GM21526 (cell line): ENCODE results near the gene GGACT.
A peak's percentile ranks its signal among the peaks of the same experiment; 100 is the strongest.

ENCODE experiments used
- ATAC-seq: cut with Tn5 transposase; IDR thresholded peaks from one replicate; pipeline ENCODE4 v1.9.1; 2021; ENCODE audit warnings: moderate library complexity; ENCODE audit not compliant: unreplicated experiment, low FRiP score

Gene GGACT

GRCh38 chr13:100518394-100519062 is 70.1 kb downstream of the GGACT start:
- ATAC-seq = no peak

GRCh38 chr13:100517728-100518127 is 70.9 kb downstream of the GGACT start:
- ATAC-seq = no peak

- no peak for ATAC-seq
These were observed 71.5 kb downstream of the GGACT start for GRCh38 chr13:100517135-100517534.

GRCh38 chr13:100515410-100515800 is 73.2 kb downstream of the GGACT start:
- no peak for ATAC-seq

- peak; percentile 94 for ATAC-seq
These were observed 73.7 kb downstream of the GGACT start for GRCh38 chr13:100514788-100515409.

GRCh38 chr13:100513987-100514670 is 74.5 kb downstream of the GGACT start:
- no peak for ATAC-seq

GRCh38 chr13:100513171-100513570 is 75.4 kb downstream of the GGACT start:
- no peak for ATAC-seq

GRCh38 chr13:100512422-100512821 is 76.2 kb downstream of the GGACT start:
- no peak for ATAC-seq

GRCh38 chr13:100511466-100511865 is 77.1 kb downstream of the GGACT start:
- ATAC-seq = no peak

GRCh38 chr13:100510208-100510957 is 78.2 kb downstream of the GGACT start:
- ATAC-seq = no peak

GRCh38 chr13:100508996-100509395 is 79.6 kb downstream of the GGACT start:
- ATAC-seq = no peak

GRCh38 chr13:100508455-100508854 is 80.1 kb downstream of the GGACT start:
- ATAC-seq = no peak

GRCh38 chr13:100506600-100507422 is 81.8 kb downstream of the GGACT start:
- ATAC-seq = peak; percentile 30

- ATAC-seq = peak; percentile 83
These were observed 82.4 kb downstream of the GGACT start for GRCh38 chr13:100506154-100506553.

- no peak for ATAC-seq
These were observed 85.0 kb downstream of the GGACT start for GRCh38 chr13:100503622-100504021.

GRCh38 chr13:100502446-100502845 is 86.1 kb downstream of the GGACT start:
- no peak for ATAC-seq

- no peak for ATAC-seq
These were observed 91.2 kb downstream of the GGACT start for GRCh38 chr13:100497389-100497788.

GRCh38 chr13:100495455-100495854 is 93.1 kb downstream of the GGACT start:
- ATAC-seq = no peak

GRCh38 chr13:100493418-100493817 is 95.2 kb downstream of the GGACT start:
- ATAC-seq = no peak

- no peak for ATAC-seq
These were observed 97.3 kb downstream of the GGACT start for GRCh38 chr13:100491164-100491842.
